ENCODE data around the gene SNRK. TPM values are rescaled to one million over a fixed set of nuclear protein-coding genes. Genes with fewer than 3 reads are reported as not detected.

The SNRK gene
- total RNA-seq, 1 donor from 2014 or later = 21.3 TPM

DNA sequence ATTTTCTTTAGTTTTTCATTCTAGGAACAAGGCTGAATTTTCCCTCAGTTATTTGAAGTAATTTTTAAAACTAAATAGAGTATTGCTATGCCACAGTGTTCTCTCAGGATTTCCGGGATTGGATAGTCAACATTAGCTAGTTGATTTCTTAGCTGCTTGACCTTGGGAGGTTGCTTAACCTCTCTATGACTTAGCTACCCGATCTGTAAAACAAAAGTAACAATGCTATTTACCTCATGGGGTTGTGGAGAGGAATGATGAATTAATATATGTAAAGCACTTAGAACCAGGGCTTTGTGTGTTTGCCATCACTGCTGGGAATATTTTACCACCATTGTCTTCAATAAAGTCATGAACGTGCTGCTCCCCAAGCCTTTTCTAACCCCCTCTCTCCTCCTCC is 57.5 kb downstream of the SNRK start:
- H3K4me3 Mint-ChIP-seq (ENCODE audit: unreplicated experiment) = no peak overlapping the region
- H3K36me3 Mint-ChIP-seq (ENCODE audit: unreplicated experiment) = peaks cover 17% of the 10 kb centered on the region
- DNase-seq = no peak
- no peaks in the 10 kb centered on the region for H3K9me3 Mint-ChIP-seq (ENCODE audit: unreplicated experiment)
- peaks cover 2% of the 10 kb centered on the region for H3K4me1 Mint-ChIP-seq (ENCODE audit: low read depth, unreplicated experiment)
- H3K27me3 Mint-ChIP-seq (ENCODE audit: unreplicated experiment) = no peaks in the 10 kb centered on the region
- H3K27ac Mint-ChIP-seq (ENCODE audit: unreplicated experiment) = no peak overlapping the region
- TF ChIP-seq, protein P1, sequence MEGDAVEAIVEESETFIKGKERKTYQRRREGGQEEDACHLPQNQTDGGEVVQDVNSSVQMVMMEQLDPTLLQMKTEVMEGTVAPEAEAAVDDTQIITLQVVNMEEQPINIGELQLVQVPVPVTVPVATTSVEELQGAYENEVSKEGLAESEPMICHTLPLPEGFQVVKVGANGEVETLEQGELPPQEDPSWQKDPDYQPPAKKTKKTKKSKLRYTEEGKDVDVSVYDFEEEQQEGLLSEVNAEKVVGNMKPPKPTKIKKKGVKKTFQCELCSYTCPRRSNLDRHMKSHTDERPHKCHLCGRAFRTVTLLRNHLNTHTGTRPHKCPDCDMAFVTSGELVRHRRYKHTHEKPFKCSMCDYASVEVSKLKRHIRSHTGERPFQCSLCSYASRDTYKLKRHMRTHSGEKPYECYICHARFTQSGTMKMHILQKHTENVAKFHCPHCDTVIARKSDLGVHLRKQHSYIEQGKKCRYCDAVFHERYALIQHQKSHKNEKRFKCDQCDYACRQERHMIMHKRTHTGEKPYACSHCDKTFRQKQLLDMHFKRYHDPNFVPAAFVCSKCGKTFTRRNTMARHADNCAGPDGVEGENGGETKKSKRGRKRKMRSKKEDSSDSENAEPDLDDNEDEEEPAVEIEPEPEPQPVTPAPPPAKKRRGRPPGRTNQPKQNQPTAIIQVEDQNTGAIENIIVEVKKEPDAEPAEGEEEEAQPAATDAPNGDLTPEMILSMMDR (IDR thresholded peaks at IDR 0.05; ENCODE audit: partially characterized antibody, unreplicated experiment) = no peak

DNA sequence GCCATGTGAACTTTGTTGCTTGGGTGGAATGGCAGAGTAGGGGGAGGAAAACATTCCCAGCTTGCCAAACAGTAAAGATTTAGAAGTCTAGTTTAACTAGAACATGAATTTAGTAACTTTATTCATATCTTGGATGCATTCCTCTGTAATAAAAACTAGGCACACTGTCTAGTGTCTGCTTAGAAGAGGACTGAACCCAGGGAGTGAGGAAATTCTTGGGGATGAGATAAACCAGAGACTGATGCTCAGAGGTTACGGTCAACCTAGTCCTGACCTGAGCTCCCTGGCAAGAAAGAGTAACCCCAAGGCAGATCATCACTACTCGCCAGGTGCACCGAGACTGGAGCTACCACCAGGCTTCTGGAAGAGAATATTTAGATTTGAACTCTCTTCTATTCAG is 58.2 kb downstream of the SNRK start:
- Mint-ChIP-seq H3K9me3 (ENCODE audit: unreplicated experiment) (no peaks in the 10 kb centered on the region), H3K4me3 (ENCODE audit: unreplicated experiment) (no peak overlapping the region), H3K27ac (ENCODE audit: unreplicated experiment) (no peak overlapping the region), H3K27me3 (ENCODE audit: unreplicated experiment) (no peaks in the 10 kb centered on the region), H3K4me1 (ENCODE audit: low read depth, unreplicated experiment) (peaks cover 2% of the 10 kb centered on the region), H3K36me3 (ENCODE audit: unreplicated experiment) (peaks cover 15% of the 10 kb centered on the region)
- DNase-seq = no peak
- TF ChIP-seq, protein P1 (IDR thresholded peaks at IDR 0.05; ENCODE audit: partially characterized antibody, unreplicated experiment) = no peak

DNA sequence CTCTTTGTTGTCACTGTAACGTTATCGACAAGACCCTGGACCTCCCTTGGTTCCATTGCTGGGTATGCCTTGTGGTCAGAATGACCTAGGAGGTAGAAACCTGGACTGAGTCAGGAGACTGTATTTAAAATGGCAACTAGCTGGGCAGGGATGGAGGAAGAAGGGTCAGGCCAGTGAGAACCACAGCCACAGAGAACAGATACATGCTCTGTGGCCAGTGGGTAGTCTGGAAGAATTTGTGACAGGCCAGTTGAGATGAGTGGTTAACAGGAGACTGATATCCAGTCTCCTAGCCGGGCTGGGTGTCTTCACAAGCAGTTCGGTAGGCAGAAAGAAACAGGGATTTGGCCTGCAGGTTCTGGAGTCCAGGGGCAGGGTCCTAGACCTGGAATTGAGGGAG is 58.9 kb downstream of the SNRK start:
- no peaks in the 10 kb centered on the region for H3K9me3 Mint-ChIP-seq (ENCODE audit: unreplicated experiment)
- DNase-seq = no peak
- H3K4me3 Mint-ChIP-seq (ENCODE audit: unreplicated experiment) = no peak overlapping the region
- TF ChIP-seq, protein P1 (IDR thresholded peaks at IDR 0.05; ENCODE audit: partially characterized antibody, unreplicated experiment) = no peak
- H3K27me3 Mint-ChIP-seq (ENCODE audit: unreplicated experiment) = no peaks in the 10 kb centered on the region
- H3K4me1 Mint-ChIP-seq (ENCODE audit: low read depth, unreplicated experiment) = peaks cover 2% of the 10 kb centered on the region
- peaks cover 11% of the 10 kb centered on the region for H3K36me3 Mint-ChIP-seq (ENCODE audit: unreplicated experiment)
- no peak overlapping the region for H3K27ac Mint-ChIP-seq (ENCODE audit: unreplicated experiment)

DNA sequence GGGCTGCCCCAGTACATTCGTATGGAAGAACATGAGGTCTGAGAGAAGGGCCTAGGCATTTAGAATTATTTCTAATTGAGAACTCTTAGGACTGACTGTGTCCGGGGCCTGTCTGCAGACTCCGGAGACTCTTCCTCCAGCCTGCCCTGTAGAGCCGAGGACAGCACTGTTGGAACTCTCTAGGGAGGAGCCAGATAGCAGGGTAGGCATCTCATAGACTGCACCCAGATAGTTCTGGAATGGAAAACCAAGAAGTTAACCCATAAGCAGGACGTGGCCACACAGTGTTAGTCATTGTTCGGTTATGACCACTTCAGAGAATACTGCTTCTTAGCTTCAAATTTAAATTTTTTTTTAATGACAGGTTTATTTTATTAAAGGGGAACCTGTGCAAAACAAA is 59.5 kb downstream of the SNRK start:
- H3K27ac Mint-ChIP-seq (ENCODE audit: unreplicated experiment) = no peak overlapping the region
- H3K9me3 Mint-ChIP-seq (ENCODE audit: unreplicated experiment) = no peaks in the 10 kb centered on the region

DNA sequence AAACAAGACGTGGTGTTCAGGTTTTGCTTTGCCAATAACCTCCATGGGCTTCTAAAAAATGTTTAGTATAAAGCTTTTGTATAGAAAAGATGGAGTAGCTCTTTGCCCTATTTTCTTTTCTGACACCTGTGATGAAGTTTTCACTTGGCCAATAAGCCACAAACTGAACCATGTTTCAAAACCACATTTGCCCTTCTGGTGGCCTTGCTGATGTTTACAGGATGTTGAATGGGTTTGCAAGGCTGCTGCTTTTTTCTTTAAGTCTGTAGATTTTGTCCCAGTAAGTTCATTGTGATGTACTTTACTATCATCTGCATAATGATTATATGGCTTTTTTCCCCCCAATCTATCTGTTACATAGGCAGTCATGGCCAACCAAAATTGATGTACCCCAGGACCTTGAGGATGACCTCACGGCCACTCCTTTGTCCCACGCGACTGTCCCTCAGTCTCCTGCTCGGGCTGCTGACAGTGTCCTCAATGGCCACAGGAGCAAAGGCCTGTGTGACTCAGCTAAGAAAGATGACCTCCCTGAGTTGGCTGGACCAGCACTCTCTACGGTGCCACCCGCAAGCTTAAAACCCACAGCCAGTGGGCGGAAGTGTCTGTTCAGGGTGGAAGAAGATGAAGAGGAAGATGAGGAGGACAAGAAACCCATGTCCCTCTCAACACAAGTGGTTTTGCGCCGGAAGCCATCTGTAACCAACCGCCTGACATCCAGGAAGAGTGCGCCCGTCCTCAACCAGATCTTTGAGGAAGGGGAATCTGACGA is 60.8 kb downstream of the SNRK start:
- peaks cover 2% of the 10 kb centered on the region for H3K4me1 Mint-ChIP-seq (ENCODE audit: low read depth, unreplicated experiment)

More for the DNA sequence above, 59.5 kb downstream of the SNRK start:
- TF ChIP-seq, protein P1 (IDR thresholded peaks at IDR 0.05; ENCODE audit: partially characterized antibody, unreplicated experiment) = no peak
- no peak for DNase-seq
- Mint-ChIP-seq H3K36me3 (ENCODE audit: unreplicated experiment) (peaks cover 10% of the 10 kb centered on the region), H3K27me3 (ENCODE audit: unreplicated experiment) (no peaks in the 10 kb centered on the region), H3K4me3 (ENCODE audit: unreplicated experiment) (no peak overlapping the region), H3K4me1 (ENCODE audit: low read depth, unreplicated experiment) (peaks cover 2% of the 10 kb centered on the region)

More for the DNA sequence above, 60.8 kb downstream of the SNRK start:
- no peak for DNase-seq
- TF ChIP-seq, protein P1 (IDR thresholded peaks at IDR 0.05; ENCODE audit: partially characterized antibody, unreplicated experiment) = no peak
- Mint-ChIP-seq H3K27ac (ENCODE audit: unreplicated experiment) (peak overlapping the region; percentile 23), H3K9me3 (ENCODE audit: unreplicated experiment) (no peaks in the 10 kb centered on the region), H3K36me3 (ENCODE audit: unreplicated experiment) (peaks cover 17% of the 10 kb centered on the region), H3K4me3 (ENCODE audit: unreplicated experiment) (no peak overlapping the region), H3K27me3 (ENCODE audit: unreplicated experiment) (peaks cover 2% of the 10 kb centered on the region)
